H1 (cell line): ENCODE data around the gene PAN2. TPM values are rescaled to one million over a fixed set of nuclear protein-coding genes. Genes with fewer than 3 reads are reported as not detected.

Experiments
- CTCF ChIA-PET: fragments of 300-600 bp; sonication (Branson Sonifier 250); formaldehyde crosslinking; loops from one replicate; lab custom pipeline; 2021; ENCODE audit not compliant: partially characterized antibody; lab: Charles Lee
- POLR2A ChIA-PET: fragments of 300-600 bp; sonication (Branson Sonifier 250); formaldehyde crosslinking; loops from one replicate; lab custom pipeline; 2021; ENCODE audit warnings: inconsistent platforms; ENCODE audit not compliant: partially characterized antibody; lab: Charles Lee
- DNase-seq, 2 experiments: peaks; one replicate each; pipeline versions ENCODE4 v3.0.0 to v3.0.0-alpha.2; 2010 to 2022; ENCODE audit warnings: low spot score in 2 of 2, low read depth in 1 of 2, mixed read lengths in 1 of 2
- FAIRE-seq: peaks from 2 replicates; lab custom pipeline; 2011; peaks lifted over from hg19 to GRCh38; lab: Jason Lieb, UNC
- H2AFZ ChIP-seq: 2 replicates; pipeline ENCODE4 v1.8.1; 2012; ENCODE audit warnings: low read length, inconsistent platforms
- H2AK5ac ChIP-seq: 2 replicates; pipeline ENCODE4 v1.6.1; 2013; ENCODE audit warnings: low read depth, low read length
- H2BK120ac ChIP-seq: replicated peaks from 2 replicates; pipeline ENCODE3; 2013; ENCODE audit warnings: low read depth, low read length, inconsistent platforms
- H2BK12ac ChIP-seq: 2 replicates; pipeline ENCODE4 v1.6.1; 2013; ENCODE audit warnings: low read depth, low read length
- H2BK15ac ChIP-seq: 2 replicates; pipeline ENCODE4 v1.6.1; 2013; ENCODE audit warnings: low read length
- H2BK20ac ChIP-seq: 2 replicates; pipeline ENCODE4 v1.6.1; 2013; ENCODE audit warnings: low read length
- H2BK5ac ChIP-seq: 2 replicates; pipeline ENCODE4 v1.6.1; 2013; ENCODE audit warnings: low read depth, low read length
- H3K14ac ChIP-seq: 2 replicates; pipeline ENCODE4 v1.6.1; 2013; ENCODE audit warnings: inconsistent platforms; ENCODE audit not compliant: insufficient read length
- H3K18ac ChIP-seq: 2 replicates; pipeline ENCODE4 v1.6.1; 2013; ENCODE audit warnings: low read length; ENCODE audit errors: extremely low read depth
- H3K23ac ChIP-seq: 2 replicates; pipeline ENCODE4 v1.6.1; 2013; ENCODE audit warnings: inconsistent platforms; ENCODE audit not compliant: insufficient read length
- H3K23me2 ChIP-seq: 2 replicates; pipeline ENCODE4 v1.6.1; 2013; ENCODE audit warnings: low read depth, low read length
- H3K27ac ChIP-seq: 2 replicates; pipeline ENCODE4 v1.6.1; 2011; ENCODE audit warnings: low read depth, low read length, inconsistent platforms
- H3K27me3 ChIP-seq, 4 experiments: replicated peaks in 1 of 4; 1 replicate in 1 of 4; 2 replicates in 3 of 4; pipeline versions ENCODE4 v1.6.1 to v1.8.1; 2011 to 2013; ENCODE audit warnings: low read length in 3 of 4, mild to moderate bottlenecking in 3 of 4, inconsistent platforms in 2 of 4, mixed read lengths in 2 of 4, moderate library complexity in 1 of 4; ENCODE audit not compliant: control insufficient read depth in 3 of 4, insufficient read depth in 3 of 4; ENCODE audit errors: extremely low read depth in 1 of 4
- H3K36me3 ChIP-seq, 4 experiments: 2 replicates each; pipeline versions ENCODE4 v1.6.1 to v1.8.1; 2011 to 2013; ENCODE audit warnings: mild to moderate bottlenecking in 4 of 4, low read length in 3 of 4, moderate library complexity in 2 of 4, control low read depth in 1 of 4, inconsistent platforms in 1 of 4; ENCODE audit not compliant: insufficient read depth in 4 of 4, control insufficient read depth in 2 of 4
- H3K4ac ChIP-seq: replicated peaks from 2 replicates; pipeline ENCODE3; 2013; ENCODE audit warnings: low read length, low read depth, mixed read lengths, inconsistent platforms; ENCODE audit not compliant: insufficient read length
- H3K4me1 ChIP-seq, 4 experiments: replicated peaks in 1 of 4; 1 replicate in 1 of 4; 2 replicates in 3 of 4; pipeline versions ENCODE4 v1.6.1 to v1.8.1; 2011 to 2013; ENCODE audit warnings: low read length in 3 of 4, inconsistent platforms in 2 of 4, mixed read lengths in 1 of 4; ENCODE audit not compliant: insufficient read depth in 4 of 4, control insufficient read depth in 3 of 4
- H3K4me2 ChIP-seq, 2 experiments: 2 replicates each; pipeline versions ENCODE4 v1.6.1 to v1.8.1; 2011 to 2013; ENCODE audit warnings: low read depth in 2 of 2, low read length in 2 of 2, control low read depth in 1 of 2, inconsistent platforms in 1 of 2, mild to moderate bottlenecking in 1 of 2; ENCODE audit not compliant: insufficient read depth in 1 of 2
- H3K4me3 ChIP-seq, 4 experiments: fragments of 200-600, 300-600 bp in 1 of 4; sonication (generic), shearing (Covaris generic), sonication (Bioruptor Twin) in 1 of 4; 2 replicates each; pipeline versions ENCODE4 v1.5.1 to v1.8.1; 2011 to 2016; ENCODE audit warnings: low read length in 4 of 4, low read depth in 3 of 4, control low read depth in 2 of 4, inconsistent platforms in 2 of 4, mild to moderate bottlenecking in 2 of 4, mixed read lengths in 1 of 4, moderate library complexity in 1 of 4; ENCODE audit not compliant: insufficient read depth in 2 of 4; ENCODE audit errors: extremely low read depth in 1 of 4
- H3K56ac ChIP-seq: replicated peaks from 2 replicates; pipeline ENCODE3; 2013; ENCODE audit warnings: low read depth, mild to moderate bottlenecking, mixed read lengths, low read length, inconsistent platforms; ENCODE audit not compliant: insufficient read length
- H3K79me1 ChIP-seq: 2 replicates; pipeline ENCODE4 v1.6.1; 2013; ENCODE audit warnings: low read depth, low read length, control low read depth
- H3K79me2 ChIP-seq, 2 experiments: 2 replicates each; pipeline versions ENCODE4 v1.6.1 to v1.8.1; 2012 to 2013; ENCODE audit warnings: low read length in 2 of 2, mild to moderate bottlenecking in 2 of 2, inconsistent platforms in 1 of 2; ENCODE audit not compliant: insufficient read depth in 2 of 2, control insufficient read depth in 1 of 2
- H3K9ac ChIP-seq, 4 experiments: replicated peaks in 1 of 4; 1 replicate in 1 of 4; 2 replicates in 3 of 4; pipeline versions ENCODE4 v1.6.1 to v1.8.1; 2011 to 2013; ENCODE audit warnings: low read depth in 3 of 4, low read length in 3 of 4, control low read depth in 2 of 4, mild to moderate bottlenecking in 2 of 4, moderate library complexity in 2 of 4, inconsistent platforms in 1 of 4; ENCODE audit errors: extremely low read depth in 1 of 4
- H3K9me3 ChIP-seq, 2 experiments: 2 replicates each; pipeline versions ENCODE4 v1.6.1 to v1.8.1; 2012 to 2013; ENCODE audit warnings: mild to moderate bottlenecking in 2 of 2, moderate library complexity in 2 of 2, control low read depth in 1 of 2, inconsistent platforms in 1 of 2, low read depth in 1 of 2, low read length in 1 of 2, mixed read lengths in 1 of 2; ENCODE audit not compliant: insufficient read depth in 2 of 2
- H4K20me1 ChIP-seq, 2 experiments: replicated peaks in 1 of 2; 2 replicates each; pipeline versions ENCODE3 to v1.8.1; 2011 to 2013; ENCODE audit warnings: inconsistent platforms in 2 of 2, low read length in 2 of 2, mild to moderate bottlenecking in 1 of 2; ENCODE audit not compliant: insufficient read depth in 2 of 2, control insufficient read depth in 1 of 2
- H4K5ac ChIP-seq: 2 replicates; pipeline ENCODE4 v1.6.1; 2013; ENCODE audit warnings: low read length, low read depth, mixed read lengths, inconsistent platforms; ENCODE audit not compliant: insufficient read length
- H4K8ac ChIP-seq: 2 replicates; pipeline ENCODE4 v1.8.0; 2013; ENCODE audit warnings: mild to moderate bottlenecking, moderate library complexity, low read length, inconsistent platforms; ENCODE audit not compliant: insufficient read depth; ENCODE audit errors: extremely low read depth
- H4K91ac ChIP-seq: replicated peaks from 2 replicates; pipeline ENCODE3; 2013; ENCODE audit warnings: low read length, mixed read lengths, inconsistent platforms; ENCODE audit not compliant: insufficient read length
- BACH1 ChIP-seq: IDR thresholded peaks from 2 replicates; pipeline ENCODE4 v1.6.1; 2012; ENCODE audit warnings: low read length, improper control_type of control experiment
- CBX5 ChIP-seq: fragments of 300-800, 300-1000 bp; sonication (generic); IDR thresholded peaks from 2 replicates; pipeline ENCODE4 v1.7.1; 2016; ENCODE audit warnings: antibody characterized with exemption, low read length, low read depth
- EP300 ChIP-seq, 2 experiments: IDR thresholded peaks; 1 replicate in 1 of 2; 2 replicates in 1 of 2; pipeline ENCODE4 v1.6.1; 2011 to 2012; ENCODE audit warnings: low read depth in 2 of 2, low read length in 2 of 2, mild to moderate bottlenecking in 2 of 2, borderline replicate concordance in 1 of 2, inconsistent platforms in 1 of 2, moderate library complexity in 1 of 2
- GTF2F1 ChIP-seq: IDR thresholded peaks from 2 replicates; pipeline ENCODE4 v1.6.1; 2012; ENCODE audit warnings: low read depth, low read length, improper control_type of control experiment, borderline replicate concordance
- RXRA ChIP-seq: IDR thresholded peaks from 2 replicates; pipeline ENCODE4 v1.6.1; 2011; ENCODE audit warnings: low read depth, mild to moderate bottlenecking, low read length, moderate library complexity; ENCODE audit not compliant: insufficient read depth
- SIRT6 ChIP-seq: IDR thresholded peaks from one replicate; pipeline ENCODE4 v1.7.1; 2012; ENCODE audit warnings: low read length, inconsistent platforms
- SP2 ChIP-seq: IDR thresholded peaks from 2 replicates; pipeline ENCODE4 v1.6.1; 2012; ENCODE audit warnings: mild to moderate bottlenecking, low read length, inconsistent platforms
- SUZ12 ChIP-seq: fragments of 200-600 bp; sonication (generic); IDR thresholded peaks from 2 replicates; pipeline ENCODE4 v1.6.1; 2012; ENCODE audit warnings: mild to moderate bottlenecking, inconsistent platforms, low read length, moderate library complexity, mixed read lengths
- TAF7 ChIP-seq: optimal IDR thresholded peaks from 2 replicates; pipeline ENCODE3; 2011; ENCODE audit warnings: low read depth, mild to moderate bottlenecking, inconsistent platforms, low read length, moderate library complexity, borderline replicate concordance
- TBP ChIP-seq: IDR thresholded peaks from 2 replicates; pipeline ENCODE4 v1.6.1; 2011; ENCODE audit warnings: low read depth, low read length, improper control_type of control experiment
- TEAD4 ChIP-seq: IDR thresholded peaks from 2 replicates; pipeline ENCODE4 v1.6.1; 2012; ENCODE audit warnings: low read depth, low read length, inconsistent platforms, mixed read lengths
- WGBS, 2 experiments: shearing (Covaris generic) in 1 of 2; methylation state at CpG; one replicate each; pipeline versions ENCODE4 v1.1.6 to v1.1.7; 2013 to 2015; ENCODE audit warnings: low lambda C conversion rate in 2 of 2, mixed read lengths in 2 of 2, inconsistent platforms in 1 of 2, low coverage in 1 of 2, missing lambda C conversion rate in 1 of 2; ENCODE audit not compliant: insufficient replicate concordance in 2 of 2, insufficient coverage in 1 of 2, insufficient read length in 1 of 2; ENCODE audit errors: extremely low coverage in 1 of 2, missing lambda C conversion rate in 1 of 2; 5-methylcytosine and 5-hydroxymethylcytosine counted together
- polyA plus RNA-seq, 7 experiments: library from polyadenylated mRNA; depleted of rRNA in 3 of 7; stranded (reverse) in 5 of 7; unstranded in 2 of 7; fragments of >200 nt in 5 of 7; fragments of 200-250 nt in 2 of 7; gene quantifications; 1 replicate in 5 of 7; 2 replicates in 1 of 7; 4 replicates in 1 of 7; pipeline versions ENCODE4 v1.2.1 to v1.2.3, GENCODE V29; 2011 to 2013; ENCODE audit warnings: missing spikeins in 2 of 7, mixed read lengths in 2 of 7
- total RNA-seq: library from RNA; stranded (reverse); fragmentation: NEBNext Ultra II Directional; extraction: Animal tissue kit (Norgen Biotek cat#: 25700); gene quantifications from 2 replicates; pipeline ENCODE4 v1.2.1, GENCODE V29; 2021
- TF ChIP-seq, protein P1 (sequence below): IDR thresholded peaks from 2 replicates; pipeline ENCODE4 v1.6.1; 2012; ENCODE audit warnings: inconsistent platforms

PAN2 gene
- total and polyA plus RNA-seq, 2 of the 8 experiments (the other 6 are each of a cell fraction or from before 2014, with no cell fraction given): 29.6 to 36.7 TPM

DNA sequence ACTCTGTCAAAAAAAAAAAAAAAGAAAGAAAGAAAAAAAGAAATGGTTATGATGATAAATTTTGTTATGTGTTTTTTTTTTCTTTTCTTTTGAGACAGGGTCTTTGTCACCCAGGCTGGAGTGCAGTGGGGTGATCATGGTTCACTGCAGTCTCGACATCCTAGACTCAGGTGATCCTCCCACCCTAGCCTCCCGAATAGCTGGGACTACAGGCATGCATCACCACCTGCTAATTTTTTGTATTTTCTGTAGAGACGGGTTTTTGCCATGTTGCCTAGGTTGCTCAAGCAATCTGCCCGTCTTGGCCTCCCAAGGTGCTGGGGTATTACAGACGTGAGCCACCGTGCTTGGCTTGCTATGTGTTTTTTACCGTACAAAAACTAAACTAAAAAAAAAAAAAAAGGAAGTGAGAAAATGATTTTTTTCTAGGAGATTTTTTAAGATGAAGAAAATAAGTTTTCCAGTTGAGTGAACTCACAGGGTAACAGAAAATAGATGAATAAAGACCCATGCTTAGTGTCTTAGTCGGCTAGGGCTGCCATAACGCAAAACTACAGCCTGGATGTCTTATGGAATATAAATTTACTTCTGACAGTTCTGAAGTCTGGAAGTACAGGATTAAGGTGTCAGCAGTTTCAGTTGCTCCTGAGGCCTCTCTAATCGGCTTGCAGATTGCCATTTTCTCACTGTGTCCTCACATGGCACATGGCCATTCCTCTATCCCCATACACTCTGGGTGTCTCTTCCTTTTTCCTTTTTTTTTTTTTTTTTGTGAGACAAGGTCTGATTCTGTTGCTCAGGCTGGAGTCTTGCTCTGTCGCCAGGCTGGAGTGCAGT lies 42.0 kb upstream of the PAN2 start:
- no peaks in the 10 kb centered on the region for H3K36me3 ChIP-seq
- H3K14ac ChIP-seq: no peak overlapping the region
- DNase-seq (no peak), FAIRE-seq (no peak)
- H2BK12ac ChIP-seq: no peak overlapping the region
- no peak overlapping the region for H4K91ac ChIP-seq
- no peak overlapping the region for H2BK20ac ChIP-seq
- H3K23me2 ChIP-seq: no peaks in the 10 kb centered on the region
- H2BK120ac ChIP-seq: no peak overlapping the region
- no peaks in the 10 kb centered on the region for H4K20me1 ChIP-seq
- H3K4me2 ChIP-seq: no peak overlapping the region
- no peak overlapping the region for H2AK5ac ChIP-seq
- H4K5ac ChIP-seq: no peak overlapping the region
- peaks cover 0 to 5% (median 0%) of the 10 kb centered on the region in 4 experiments; a peak in 3 of 7 replicates for H3K4me1 ChIP-seq
- H2AFZ ChIP-seq: no peak overlapping the region
- H3K56ac ChIP-seq: no peak overlapping the region
- no peaks in the 10 kb centered on the region for H3K79me1 ChIP-seq
- H3K27me3 ChIP-seq: no peaks in the 10 kb centered on the region
- no peak overlapping the region for H3K4ac ChIP-seq
- H3K79me2 ChIP-seq: no peaks in the 10 kb centered on the region
- no peak overlapping the region for H3K9ac ChIP-seq
- H2BK15ac ChIP-seq: no peak overlapping the region
- no peak overlapping the region for H3K18ac ChIP-seq
- no peak overlapping the region for H3K27ac ChIP-seq
- no peak overlapping the region for H3K23ac ChIP-seq
- POLR2A ChIA-PET: interaction anchor here (1.2 to 2.0 kb wide), 4 partner anchors 15 to 103 kb away, joined by 3 to 6 read pairs (median 4); no protein-coding TSS in a partner anchor
- 90% methylated on average over 10 of the region's 11 CpGs; no CpG with 5 or more reads in 1 of the 2 experiments for WGBS, 2 experiments
- H4K8ac ChIP-seq: no peak overlapping the region
- no peak overlapping the region for H3K4me3 ChIP-seq
- H3K9me3 ChIP-seq: no peaks in the 10 kb centered on the region
- no peak overlapping the region for H2BK5ac ChIP-seq
- CTCF ChIA-PET: interaction anchor here (0.8 to 3.3 kb wide), 5 partner anchors 10 to 109 kb away, joined by 3 to 25 read pairs (median 4); partner anchors contain the start of gene STAT2
- TF ChIP-seq TEAD4 (no peak), RXRA (no peak), BACH1 (no peak), TAF7 (no peak), SUZ12 (no peak), EP300 (IDR thresholded peaks at IDR 0.05; ENCODE audit: borderline replicate concordance in 1 of 2, low read depth in 2 of 2, low read length in 2 of 2) (no peak), GTF2F1 (no peak), SIRT6 (no peak), TBP (no peak), CBX5 (no peak), SP2 (no peak)
- TF ChIP-seq, protein P1, sequence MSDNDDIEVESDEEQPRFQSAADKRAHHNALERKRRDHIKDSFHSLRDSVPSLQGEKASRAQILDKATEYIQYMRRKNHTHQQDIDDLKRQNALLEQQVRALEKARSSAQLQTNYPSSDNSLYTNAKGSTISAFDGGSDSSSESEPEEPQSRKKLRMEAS: no peak
